Progenitor cell of endocrine pancreas (in vitro differentiated cells): Measurements from ENCODE around the gene MMP2. TPM values are rescaled to one million over a fixed set of nuclear protein-coding genes. Genes with fewer than 3 reads are reported as not detected.

Experiments used
- DNase-seq: peaks from one replicate; pipeline ENCODE4 v3.0.0; 2021; ENCODE audit warnings: low spot score; ENCODE audit not compliant: unreplicated experiment
- H3K27ac Mint-ChIP-seq: 2 replicates; pipeline ENCODE4 v1.8.0; 2021; ENCODE audit warnings: mild to moderate bottlenecking, moderate library complexity, mixed read lengths
- H3K27me3 Mint-ChIP-seq: 2 replicates; pipeline ENCODE4 v1.8.0; 2021; ENCODE audit warnings: mixed read lengths
- H3K36me3 Mint-ChIP-seq: 2 replicates; pipeline ENCODE4 v1.8.0; 2022; ENCODE audit warnings: mixed read lengths; ENCODE audit not compliant: insufficient read depth
- H3K4me1 Mint-ChIP-seq: 2 replicates; pipeline ENCODE4 v1.8.0; 2021; ENCODE audit warnings: low read depth, mixed read lengths
- H3K4me3 Mint-ChIP-seq: 2 replicates; pipeline ENCODE4 v1.8.0; 2021; ENCODE audit warnings: low read depth, mild to moderate bottlenecking, moderate library complexity, mixed read lengths
- H3K9me3 Mint-ChIP-seq: 2 replicates; pipeline ENCODE4 v1.8.0; 2021; ENCODE audit warnings: low read depth, mixed read lengths
- CTCF ChIP-seq: fragments of 200-600 bp; sonication (generic); IDR thresholded peaks from one replicate; pipeline ENCODE4 v1.5.0; 2021; ENCODE audit warnings: antibody characterized with exemption, mild to moderate bottlenecking; ENCODE audit not compliant: unreplicated experiment
- total RNA-seq: library from RNA; stranded (reverse); gene quantifications from 2 replicates; pipeline ENCODE4 v1.2.1, GENCODE V29; 2021

MMP2 gene
- total RNA-seq, 1 donor from 2014 or later, result 8.4 TPM

- no peak overlapping the region for H3K27ac Mint-ChIP-seq
- peaks cover 4% of the 10 kb centered on the region for H3K36me3 Mint-ChIP-seq
- H3K9me3 Mint-ChIP-seq, result peaks cover 29% of the 10 kb centered on the region
- no peak for DNase-seq
- no peaks in the 10 kb centered on the region for H3K4me1 Mint-ChIP-seq
- H3K4me3 Mint-ChIP-seq, result no peak overlapping the region
- no peak for TF ChIP-seq CTCF
- H3K27me3 Mint-ChIP-seq, result no peaks in the 10 kb centered on the region
Measured at GRCh38 chr16:55521792-55522191, 42.8 kb downstream of the MMP2 start.

GRCh38 chr16:55526441-55526840 is 47.4 kb downstream of the MMP2 start:
- no peak for DNase-seq
- H3K4me1 Mint-ChIP-seq, result peaks cover 2% of the 10 kb centered on the region
- TF ChIP-seq CTCF, result no peak
- H3K36me3 Mint-ChIP-seq, result peaks cover 1% of the 10 kb centered on the region
- no peak overlapping the region for H3K27ac Mint-ChIP-seq
- peaks cover 10% of the 10 kb centered on the region for H3K9me3 Mint-ChIP-seq
- H3K27me3 Mint-ChIP-seq, result no peaks in the 10 kb centered on the region
- H3K4me3 Mint-ChIP-seq, result no peak overlapping the region

- peaks cover 2% of the 10 kb centered on the region for H3K4me1 Mint-ChIP-seq
- H3K27ac Mint-ChIP-seq, result no peak overlapping the region
- H3K27me3 Mint-ChIP-seq, result no peaks in the 10 kb centered on the region
- H3K9me3 Mint-ChIP-seq, result no peaks in the 10 kb centered on the region
- no peaks in the 10 kb centered on the region for H3K36me3 Mint-ChIP-seq
- DNase-seq, result no peak
- no peak overlapping the region for H3K4me3 Mint-ChIP-seq
- TF ChIP-seq CTCF, result no peak
Measured at GRCh38 chr16:55527885-55528284, 48.9 kb downstream of the MMP2 start.

GRCh38 chr16:55529018-55529417 is 50.0 kb downstream of the MMP2 start:
- no peaks in the 10 kb centered on the region for H3K27me3 Mint-ChIP-seq
- TF ChIP-seq CTCF, result no peak
- peaks cover 2% of the 10 kb centered on the region for H3K4me1 Mint-ChIP-seq
- no peaks in the 10 kb centered on the region for H3K36me3 Mint-ChIP-seq
- no peak for DNase-seq
- no peak overlapping the region for H3K27ac Mint-ChIP-seq
- no peak overlapping the region for H3K4me3 Mint-ChIP-seq
- no peaks in the 10 kb centered on the region for H3K9me3 Mint-ChIP-seq

- peaks cover 2% of the 10 kb centered on the region for H3K4me1 Mint-ChIP-seq
- TF ChIP-seq CTCF, result no peak
- DNase-seq, result no peak
Measured at GRCh38 chr16:55530316-55530856, 51.4 kb downstream of the MMP2 start.

More at GRCh38 chr16:55530316-55530856, 51.4 kb downstream of the MMP2 start:
- no peaks in the 10 kb centered on the region for H3K9me3 Mint-ChIP-seq
- H3K27ac Mint-ChIP-seq, result no peak overlapping the region
- no peak overlapping the region for H3K4me3 Mint-ChIP-seq
- H3K27me3 Mint-ChIP-seq, result no peaks in the 10 kb centered on the region
- no peaks in the 10 kb centered on the region for H3K36me3 Mint-ChIP-seq
